Germinal center (tissue), 1 donor: ENCODE data around the gene DBF4.
A peak's percentile ranks its signal among the peaks of the same experiment; 100 is the strongest.
"Not testable (repeated sequence)": the region's sequence is repeated elsewhere in the genome, so short reads cannot be mapped to it uniquely, and the experiment has no call there.

Source experiments
- DNase-seq: peaks from one replicate; pipeline ENCODE4 v3.0.0; 2012; ENCODE audit warnings: mixed read lengths, low spot score

Gene DBF4

DNA sequence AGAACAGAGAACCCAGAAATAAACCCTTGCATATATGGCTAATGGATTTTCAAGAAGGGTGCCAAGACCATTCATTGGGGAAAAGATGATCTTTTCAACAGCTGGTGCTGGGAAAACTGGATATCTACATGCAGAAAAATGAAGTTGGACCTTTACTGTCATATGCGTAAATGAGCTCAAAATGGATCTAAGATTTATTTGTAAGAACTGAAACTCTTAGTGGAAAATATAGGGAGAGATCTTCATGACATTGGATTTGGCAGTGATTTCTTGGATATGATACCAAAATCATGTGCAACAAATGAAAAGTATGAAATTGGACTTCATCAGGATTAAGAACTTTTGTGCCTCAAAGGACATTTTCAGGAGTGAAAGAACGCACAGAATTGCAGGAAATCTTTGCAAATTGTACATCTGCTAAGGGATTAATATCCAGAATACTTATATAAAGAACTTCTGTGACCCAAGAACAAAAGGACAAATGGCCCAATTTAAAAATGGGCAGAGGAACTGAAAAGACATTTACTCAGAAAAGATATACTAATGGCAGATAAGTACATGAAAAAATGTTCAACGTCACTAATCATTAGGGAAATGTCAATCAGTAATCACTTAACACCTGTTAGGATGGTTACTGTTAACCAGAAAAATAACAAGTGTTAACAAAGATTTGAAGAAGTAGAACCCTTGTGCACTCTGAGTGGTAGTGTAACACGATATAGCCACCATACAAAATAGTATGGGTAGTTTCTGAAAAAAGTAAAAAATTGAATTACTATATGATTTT lies 6.1 kb downstream of the DBF4 start:
- no peak for DNase-seq

DNA sequence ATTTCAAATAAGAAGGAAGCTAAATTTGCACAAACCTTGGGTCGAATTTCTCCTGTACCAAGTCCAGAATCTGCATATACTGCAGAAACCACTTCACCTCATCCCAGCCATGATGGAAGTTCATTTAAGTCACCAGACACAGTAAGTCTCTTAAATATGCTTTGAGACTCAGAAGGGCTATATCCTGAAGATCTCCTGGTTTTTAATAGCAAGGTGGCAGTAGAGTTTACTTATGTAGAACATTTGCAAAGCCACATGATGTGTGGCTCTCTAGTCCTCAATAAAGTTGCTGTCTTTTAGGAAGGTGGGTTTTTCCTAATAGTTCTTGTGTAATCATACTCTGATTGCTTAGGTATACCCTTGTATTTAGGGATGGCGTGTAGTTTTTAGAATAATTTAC lies 8.7 kb downstream of the DBF4 start:
- no peak for DNase-seq

DNA sequence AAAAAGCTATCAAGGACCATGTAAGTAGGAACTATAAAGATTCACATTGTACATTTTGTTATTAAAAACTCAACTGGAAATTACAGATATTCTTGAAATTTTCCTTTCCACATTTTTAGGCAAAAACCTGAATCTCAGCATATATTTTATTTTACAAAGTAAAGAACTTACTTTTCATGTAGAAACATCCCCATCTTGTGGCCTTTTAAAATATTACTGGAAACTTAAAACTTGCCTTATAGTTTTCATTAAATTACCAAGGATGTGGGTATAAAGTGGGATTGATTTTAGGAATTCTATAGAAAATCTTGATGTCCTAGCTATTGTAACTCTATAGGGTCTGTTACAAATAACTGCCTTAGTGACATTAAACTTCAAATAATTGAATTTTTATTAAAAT lies 10.6 kb downstream of the DBF4 start:
- DNase-seq, result peak; percentile 5

DNA sequence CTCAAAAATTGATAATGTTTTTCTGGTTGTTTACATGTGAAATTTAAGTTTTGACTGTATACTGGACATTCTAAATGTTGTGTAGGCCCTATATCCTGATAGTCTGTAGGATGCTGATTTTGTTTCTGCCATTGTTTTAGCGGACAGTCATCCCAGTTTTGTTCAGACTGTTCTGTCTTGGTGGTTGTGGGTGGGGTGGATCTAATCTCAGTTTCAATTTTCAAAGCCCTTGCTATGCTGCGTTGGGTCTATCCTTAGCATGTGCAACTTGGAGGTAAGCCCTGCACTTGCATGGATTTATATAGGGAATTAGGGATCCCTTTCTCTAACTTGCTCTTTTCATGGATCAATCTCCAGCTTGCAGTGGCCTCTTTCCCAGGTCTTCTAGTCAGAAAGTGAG lies 19.1 kb downstream of the DBF4 start:
- no peak for DNase-seq

DNA sequence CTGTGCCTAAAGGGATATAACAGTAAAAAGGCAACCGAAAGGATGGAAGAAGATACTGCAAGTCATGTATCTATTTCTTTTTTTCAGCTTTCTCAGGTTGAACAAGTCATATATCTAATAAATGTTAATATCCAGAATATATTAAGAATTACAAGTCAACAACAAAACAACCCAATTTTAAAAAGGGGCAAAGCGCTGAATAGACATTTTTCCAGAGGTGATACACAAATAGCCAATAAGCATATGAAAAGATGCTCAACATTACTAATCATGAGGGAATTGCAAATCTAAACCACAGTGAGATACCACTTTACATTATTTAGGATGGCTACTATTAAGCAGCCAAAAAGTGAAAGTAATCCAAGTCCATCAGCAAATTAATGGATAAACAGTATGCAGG lies 23.0 kb downstream of the DBF4 start:
- no peak for DNase-seq

DNA sequence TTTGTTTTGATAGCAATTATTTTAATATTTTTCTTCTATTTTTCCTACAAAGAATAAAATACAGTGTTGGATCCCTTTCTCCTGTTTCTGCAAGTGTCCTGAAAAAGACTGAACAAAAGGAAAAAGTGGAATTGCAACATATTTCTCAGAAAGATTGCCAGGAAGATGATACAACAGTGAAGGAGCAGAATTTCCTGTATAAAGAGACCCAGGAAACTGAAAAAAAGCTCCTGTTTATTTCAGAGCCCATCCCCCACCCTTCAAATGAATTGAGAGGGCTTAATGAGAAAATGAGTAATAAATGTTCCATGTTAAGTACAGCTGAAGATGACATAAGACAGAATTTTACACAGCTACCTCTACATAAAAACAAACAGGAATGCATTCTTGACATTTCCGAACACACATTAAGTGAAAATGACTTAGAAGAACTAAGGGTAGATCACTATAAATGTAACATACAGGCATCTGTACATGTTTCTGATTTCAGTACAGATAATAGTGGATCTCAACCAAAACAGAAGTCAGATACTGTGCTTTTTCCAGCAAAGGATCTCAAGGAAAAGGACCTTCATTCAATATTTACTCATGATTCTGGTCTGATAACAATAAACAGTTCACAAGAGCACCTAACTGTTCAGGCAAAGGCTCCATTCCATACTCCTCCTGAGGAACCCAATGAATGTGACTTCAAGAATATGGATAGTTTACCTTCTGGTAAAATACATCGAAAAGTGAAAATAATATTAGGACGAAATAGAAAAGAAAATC lies 31.0 kb downstream of the DBF4 start:
- not testable (repeated sequence) for DNase-seq

DNA sequence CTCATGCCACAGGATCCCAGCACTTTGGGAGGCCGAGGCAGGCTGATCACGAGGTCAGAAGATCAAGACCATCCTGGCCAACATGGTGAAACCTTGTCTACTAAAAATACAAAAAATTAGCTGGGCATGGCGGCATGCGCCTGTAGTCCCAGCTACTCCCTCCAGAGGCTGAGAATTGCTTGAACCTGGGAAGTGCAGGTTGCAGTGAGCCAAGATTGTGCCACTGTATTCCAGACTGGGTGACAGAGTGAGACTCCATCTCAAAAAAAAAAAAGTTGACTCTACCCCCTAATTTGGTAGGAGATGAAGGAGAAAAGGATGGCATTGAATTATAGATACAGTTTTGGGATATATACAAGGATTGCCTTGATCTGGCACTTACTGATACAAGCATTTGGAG lies 32.5 kb downstream of the DBF4 start:
- not testable (repeated sequence) for DNase-seq

DNA sequence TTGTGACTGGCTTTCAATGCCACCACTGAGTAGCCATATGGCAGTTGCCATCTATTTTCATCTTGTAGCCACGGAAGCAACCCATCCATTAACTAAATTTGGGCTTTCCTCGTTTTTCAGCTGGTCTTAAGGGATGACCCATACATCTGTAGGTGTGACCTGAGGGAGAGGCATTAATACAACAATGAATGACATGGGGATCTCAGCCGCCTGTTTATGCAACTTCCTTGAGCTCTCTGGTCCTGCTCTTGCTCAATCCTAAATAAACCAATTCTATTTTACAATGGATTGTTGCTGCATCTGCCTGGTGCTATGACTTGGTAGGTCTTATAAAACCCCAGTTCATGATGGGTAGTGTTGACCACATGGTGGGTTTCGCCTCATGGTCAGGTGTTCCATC lies 35.8 kb downstream of the DBF4 start:
- no peak for DNase-seq

DNA sequence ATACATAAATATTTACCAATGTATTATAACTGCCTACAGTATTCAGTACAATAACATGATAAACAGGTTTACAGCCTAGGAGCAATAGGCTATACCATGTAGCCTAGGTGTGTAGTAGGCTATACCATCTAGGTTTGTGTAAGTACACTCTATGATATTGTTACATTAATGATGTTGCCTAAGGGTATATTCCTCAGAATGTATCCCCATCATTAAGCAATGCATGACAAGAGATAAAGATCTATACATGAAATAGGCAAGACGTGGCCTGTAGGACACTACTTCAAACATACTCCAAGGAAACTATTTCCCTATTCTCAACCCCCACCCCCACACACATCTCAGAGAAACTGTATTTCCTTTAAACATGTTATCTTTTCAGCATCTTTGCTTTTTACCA lies 42.4 kb downstream of the DBF4 start:
- DNase-seq, result no peak

DNA sequence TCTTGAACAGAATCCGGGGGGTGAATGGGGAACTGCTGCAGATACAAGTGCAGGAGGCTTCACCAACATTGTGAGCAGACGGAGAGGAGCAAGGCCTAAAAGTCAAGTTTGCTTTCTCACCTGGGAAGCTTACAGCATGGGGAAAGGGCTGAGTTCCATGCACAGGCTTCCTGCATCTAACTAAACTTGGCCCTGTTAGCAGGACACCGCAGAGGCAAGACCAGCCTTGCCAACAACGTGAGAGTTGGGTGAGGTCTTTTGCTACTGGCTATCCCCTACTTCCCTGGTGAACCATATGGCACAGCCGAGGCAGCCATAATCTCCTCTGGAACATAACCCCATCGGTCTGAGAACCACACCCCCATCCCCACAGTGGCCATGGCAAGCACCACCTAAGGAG lies 43.6 kb downstream of the DBF4 start:
- no peak for DNase-seq

DNA sequence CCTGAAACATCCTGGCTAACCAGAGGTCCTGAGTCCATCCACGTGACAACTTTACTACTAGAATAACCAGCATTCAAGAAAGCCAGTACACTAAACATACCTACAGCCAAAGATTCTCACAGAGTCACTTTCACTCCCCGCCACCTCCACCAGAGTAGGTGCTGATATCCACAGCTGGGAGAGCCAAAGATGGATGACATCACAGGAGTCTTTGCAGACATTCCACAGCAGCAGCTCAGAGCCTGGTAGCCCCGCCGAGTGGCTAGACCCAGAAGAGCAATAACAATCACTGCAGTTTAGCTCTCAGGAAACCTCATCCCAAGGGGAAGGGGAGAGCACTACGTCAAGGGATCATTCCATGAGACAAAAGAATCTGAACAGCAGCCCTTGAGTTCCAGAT lies 44.3 kb downstream of the DBF4 start:
- DNase-seq, result no peak

DNA sequence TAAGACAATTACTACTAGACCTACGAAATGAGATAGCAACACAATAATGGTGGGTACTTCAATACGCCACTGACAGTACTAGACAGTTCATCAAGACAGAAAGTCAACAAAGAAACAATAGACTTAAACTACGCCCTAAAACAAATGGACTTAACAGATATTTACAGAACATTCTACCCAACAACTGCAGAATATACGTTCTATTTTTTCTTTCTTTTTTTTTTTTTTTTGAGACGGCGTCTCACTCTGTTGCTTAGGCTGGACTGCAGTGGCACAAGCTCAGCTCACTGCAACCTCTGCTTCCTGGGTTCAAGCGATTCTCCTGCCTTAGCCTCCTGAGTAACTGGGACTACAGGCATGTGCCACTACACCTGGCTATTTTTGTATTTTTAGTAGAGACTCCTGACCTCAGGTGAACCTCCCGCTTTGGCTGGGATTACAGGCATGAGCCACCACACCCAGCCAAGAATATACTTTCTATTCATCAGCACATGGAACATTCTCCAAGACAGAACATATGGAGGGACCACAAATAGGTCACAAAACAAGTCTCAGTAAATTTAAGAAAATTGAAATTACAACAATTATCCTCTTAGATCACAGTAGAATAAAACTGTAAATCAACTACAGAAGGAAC lies 46.6 kb downstream of the DBF4 start:
- not testable (repeated sequence) for DNase-seq

DNA sequence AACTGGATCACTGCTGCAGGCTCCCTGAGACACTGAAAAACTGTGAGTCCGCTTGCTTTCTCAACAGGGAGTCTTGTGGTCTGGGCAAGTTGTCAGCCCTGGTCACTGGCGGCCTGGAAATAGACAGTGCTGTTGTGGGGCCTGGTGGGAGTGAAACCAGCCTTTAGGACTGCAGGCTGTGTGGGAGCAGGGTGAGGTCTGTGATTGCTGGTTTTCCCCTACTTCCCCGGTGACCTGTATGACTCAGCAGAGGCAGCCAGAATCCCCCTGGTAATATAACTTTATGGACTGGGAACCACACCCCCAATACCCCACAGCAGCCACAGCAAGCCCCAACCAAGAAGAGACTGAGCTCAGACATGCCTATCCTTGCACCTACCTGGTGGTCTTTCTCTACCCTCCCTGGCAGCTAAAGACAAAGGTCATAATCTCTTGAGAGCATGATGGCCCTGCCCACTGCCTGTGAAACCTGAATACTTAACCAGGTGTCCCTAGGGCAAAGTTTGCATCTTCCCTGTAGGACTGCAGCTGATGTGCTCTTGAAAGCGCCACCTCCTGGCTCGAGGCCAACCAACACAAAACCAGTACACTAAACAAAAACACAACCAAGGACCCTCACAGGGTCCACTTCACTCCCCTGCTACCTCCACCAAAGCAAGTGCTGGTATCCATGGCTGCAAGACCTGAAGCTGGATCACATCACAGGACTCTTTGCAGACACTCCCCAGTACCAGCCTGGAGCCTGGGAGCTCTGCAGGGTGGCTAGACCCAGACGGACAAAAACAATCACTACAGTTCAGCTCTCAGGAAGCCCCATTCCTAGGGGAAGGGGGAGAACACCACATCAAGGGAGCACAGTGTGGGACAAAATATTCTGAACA lies 50.5 kb downstream of the DBF4 start:
- DNase-seq, result no peak

DNA sequence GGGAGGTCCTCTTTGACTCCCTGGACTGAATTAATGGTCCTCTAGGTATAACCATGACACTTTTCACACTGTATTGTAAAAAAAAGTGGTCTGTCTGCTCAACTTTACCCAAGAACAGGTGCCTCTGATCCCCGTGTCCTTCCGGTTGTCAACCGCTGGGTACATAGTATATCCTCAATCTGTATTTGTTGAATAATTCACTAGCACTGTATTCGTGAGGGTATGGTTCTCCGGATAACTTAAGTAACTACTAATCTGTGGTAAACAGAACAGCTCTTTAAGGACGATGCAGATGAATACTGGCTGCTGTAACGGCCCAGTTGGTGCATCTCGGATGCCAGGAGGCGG lies 57.3 kb downstream of the DBF4 start:
- no peak for DNase-seq

DNA sequence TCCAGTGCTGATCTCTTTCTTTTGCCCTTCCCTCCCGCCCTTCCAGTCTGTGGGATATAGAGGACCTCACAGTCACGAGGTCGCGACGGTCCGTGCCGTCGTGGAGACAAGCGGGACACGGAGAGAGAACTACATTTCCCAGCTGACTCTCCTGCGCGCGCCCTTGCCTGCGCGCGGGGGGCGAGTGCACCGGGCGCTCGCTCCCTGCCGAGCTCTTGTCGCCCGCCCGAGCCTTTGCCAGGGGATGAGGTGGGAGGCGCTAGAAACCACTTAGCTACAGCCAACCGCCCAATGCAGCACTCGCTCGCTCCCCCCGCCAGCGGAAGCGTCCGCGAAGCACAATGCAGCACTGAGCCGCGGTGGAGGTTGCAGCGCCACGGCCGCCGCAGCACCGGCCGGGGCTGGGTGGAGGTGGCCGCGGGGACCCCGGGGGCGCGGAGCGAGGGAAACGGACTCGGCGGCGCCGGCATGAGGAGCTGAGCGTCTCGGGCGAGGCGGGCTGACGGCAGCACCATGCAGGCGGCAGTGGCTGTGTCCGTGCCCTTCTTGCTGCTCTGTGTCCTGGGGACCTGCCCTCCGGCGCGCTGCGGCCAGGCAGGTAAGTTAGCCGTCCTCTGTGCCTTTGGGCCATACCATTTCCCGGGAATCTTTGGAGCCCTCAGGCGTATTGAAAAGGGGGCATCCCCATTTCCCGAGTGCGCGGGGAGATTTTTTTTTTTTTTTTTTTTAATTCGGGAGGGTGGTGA lies 57.8 kb downstream of the DBF4 start, which contains the start of gene ADAM22:
TSS of gene ADAM22 (plus strand) at position 299 of the 746 bp plus-strand sequence. CDS start at position 514, 215 bp downstream.
- DNase-seq, result peak; percentile 83

DNA sequence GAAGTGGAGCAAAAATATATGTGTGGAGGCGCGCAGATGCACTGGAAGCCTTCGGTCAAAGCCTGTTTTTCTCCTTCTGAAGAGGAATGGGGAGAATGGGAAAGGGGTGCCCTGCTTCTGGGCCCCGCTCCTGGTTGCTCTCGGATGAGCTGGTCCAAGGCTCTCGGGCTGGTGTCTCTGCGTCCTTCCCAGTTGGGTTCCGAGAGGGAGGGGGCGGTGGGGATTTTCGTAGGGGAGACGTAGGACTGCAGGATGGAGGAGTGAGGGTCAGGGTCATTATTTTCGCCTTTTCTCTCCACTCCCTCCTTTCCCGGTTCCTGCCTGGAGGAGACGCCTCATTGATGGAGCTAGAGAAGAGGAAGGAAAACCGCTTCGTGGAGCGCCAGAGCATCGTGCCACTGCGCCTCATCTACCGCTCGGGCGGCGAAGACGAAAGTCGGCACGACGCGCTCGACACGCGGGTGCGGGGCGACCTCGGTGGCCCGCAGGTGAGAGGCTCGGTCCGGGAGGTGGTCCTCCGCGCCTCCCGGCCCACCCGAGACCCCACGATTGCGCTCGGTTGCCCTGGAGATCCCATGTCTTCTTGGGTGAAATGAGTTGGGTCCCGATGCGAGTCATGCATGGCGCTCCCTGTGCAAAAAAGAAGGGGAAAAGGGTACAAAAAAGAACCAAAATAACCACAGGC lies 58.5 kb downstream of the DBF4 start:
- DNase-seq, result peak; percentile 23

DNA sequence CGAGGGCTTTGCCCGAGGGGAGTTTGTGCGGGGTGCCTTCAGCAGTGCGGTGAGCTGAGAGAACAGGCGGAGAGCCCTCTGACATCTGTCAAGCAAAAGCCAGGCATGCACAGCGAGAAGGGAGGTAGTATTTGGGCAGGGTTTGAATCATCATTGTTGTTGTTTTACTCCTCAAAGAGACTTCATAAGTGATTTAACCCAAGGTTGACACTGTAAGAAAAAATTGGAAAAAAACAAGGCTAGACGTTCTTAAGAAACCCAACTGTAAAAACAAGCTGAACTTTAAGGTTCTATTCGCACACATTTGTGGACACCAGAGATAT lies 59.1 kb downstream of the DBF4 start:
- no peak for DNase-seq

DNA sequence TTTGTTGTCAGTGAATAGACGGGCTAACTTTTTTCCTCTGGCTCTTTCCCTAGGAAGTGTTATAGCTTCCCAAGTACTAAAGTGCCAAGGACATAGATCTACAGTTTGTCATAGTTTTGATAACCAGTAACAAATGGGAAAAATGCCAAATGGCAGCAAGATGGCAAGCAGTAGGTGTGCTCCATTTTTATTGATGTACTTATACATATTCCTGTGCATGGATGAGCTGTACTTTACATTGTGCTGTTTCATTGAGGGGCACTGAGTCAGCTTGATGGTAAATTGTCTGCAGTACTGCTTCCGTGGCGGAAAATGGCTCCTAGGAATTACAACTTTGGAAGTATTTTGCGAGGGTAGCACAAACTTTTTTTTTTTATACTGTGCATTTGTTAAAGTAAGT lies 64.8 kb downstream of the DBF4 start:
- no peak for DNase-seq

DNA sequence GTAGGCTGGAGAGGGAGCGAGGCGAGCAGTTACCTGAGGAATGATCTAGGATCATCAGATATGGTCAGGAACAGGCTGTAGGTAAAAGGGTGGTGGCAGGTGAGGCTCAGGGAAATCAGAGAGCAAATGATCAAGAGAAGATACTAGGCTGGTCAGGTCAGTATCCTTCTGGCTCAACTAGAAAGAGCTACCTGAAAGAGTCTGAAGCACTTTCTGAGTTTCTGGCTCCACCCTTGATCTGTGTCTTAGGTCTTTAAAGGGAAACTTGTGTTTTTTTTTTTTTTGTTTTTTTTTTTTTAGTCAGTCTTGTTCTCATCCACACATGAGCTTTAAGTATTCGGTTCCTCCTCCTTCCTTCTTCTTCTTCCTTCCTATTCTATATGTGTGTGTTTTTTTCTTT lies 68.3 kb downstream of the DBF4 start:
- DNase-seq, result no peak

DNA sequence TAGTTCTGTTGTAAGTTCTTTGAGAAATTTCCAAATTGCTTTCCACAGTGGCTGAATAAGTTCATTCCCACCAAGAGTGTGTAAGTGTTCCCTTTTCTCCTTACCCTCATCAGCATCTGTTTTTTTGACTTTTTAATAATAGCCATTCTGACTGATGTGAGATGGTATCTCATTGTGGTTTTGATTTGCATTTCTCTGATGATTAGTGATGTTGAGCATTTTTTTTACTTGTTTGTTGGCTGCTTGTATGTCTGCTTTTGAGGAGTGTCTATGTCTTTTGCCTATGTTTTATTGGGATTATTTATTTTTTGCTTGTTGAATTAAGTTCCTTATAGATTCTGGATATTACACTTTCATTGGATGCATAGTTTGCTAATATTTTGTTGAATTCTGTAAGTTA lies 69.6 kb downstream of the DBF4 start:
- not testable (repeated sequence) for DNase-seq

DNA sequence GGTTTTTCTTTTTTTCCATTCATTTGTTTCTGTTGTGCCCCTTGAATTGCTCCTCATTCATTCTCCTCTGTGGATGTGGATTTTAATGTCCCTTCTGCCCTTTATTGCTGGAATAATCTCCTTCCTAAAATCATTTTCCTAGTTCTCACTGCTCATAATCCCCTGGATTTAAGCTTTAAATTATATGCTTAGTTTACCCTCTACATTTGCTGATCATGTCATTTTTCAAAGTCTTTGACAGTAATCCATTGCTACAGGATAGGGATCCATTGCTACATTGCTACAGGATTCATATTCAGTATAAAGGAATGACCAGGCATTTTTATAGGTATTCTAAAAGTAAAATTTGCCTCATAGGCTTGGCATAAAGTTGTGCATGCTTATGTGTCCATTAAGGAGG lies 72.1 kb downstream of the DBF4 start:
- DNase-seq, result no peak
